ENCODE data around the gene KCNJ10. TPM values are rescaled to one million over a fixed set of nuclear protein-coding genes. Genes with fewer than 3 reads are reported as not detected.

Gene KCNJ10
- total RNA-seq, 1 donor from 2014 or later, result not detected

- Mint-ChIP-seq H3K4me1 (ENCODE audit: low read depth, unreplicated experiment) (peaks cover 9% of the 10 kb centered on the region), H3K27me3 (ENCODE audit: unreplicated experiment) (peaks cover 7% of the 10 kb centered on the region), H3K36me3 (ENCODE audit: unreplicated experiment) (no peaks in the 10 kb centered on the region), H3K9me3 (ENCODE audit: unreplicated experiment) (peaks cover 1% of the 10 kb centered on the region), H3K4me3 (ENCODE audit: unreplicated experiment) (no peak overlapping the region), H3K27ac (ENCODE audit: unreplicated experiment) (no peak overlapping the region)
- no peak for DNase-seq
- no peak for TF ChIP-seq CTCF (IDR thresholded peaks at IDR 0.05; ENCODE audit: partially characterized antibody, unreplicated experiment)
These were observed 46.6 kb upstream of the KCNJ10 start for GRCh38 chr1:160116283-160117147.

GRCh38 chr1:160115545-160116282 is 45.8 kb upstream of the KCNJ10 start, which contains the start of gene ATP1A2:
TSS of gene ATP1A2 (plus strand) at chr1:160115759. CDS start at chr1:160115862, 103 bp downstream.
- no peak for DNase-seq
- H3K4me3 Mint-ChIP-seq (ENCODE audit: unreplicated experiment), result no peak within 1 kb of the TSS
- H3K27ac Mint-ChIP-seq (ENCODE audit: unreplicated experiment), result no peak within 1 kb of the TSS
- H3K36me3 Mint-ChIP-seq (ENCODE audit: unreplicated experiment), result no peaks in the 10 kb centered on the region
- TF ChIP-seq CTCF (IDR thresholded peaks at IDR 0.05; ENCODE audit: partially characterized antibody, unreplicated experiment), result no peak
- peaks cover 9% of the 10 kb centered on the region for H3K4me1 Mint-ChIP-seq (ENCODE audit: low read depth, unreplicated experiment)
- H3K27me3 Mint-ChIP-seq (ENCODE audit: unreplicated experiment), result peaks cover 7% of the 10 kb centered on the region
- peaks cover 1% of the 10 kb centered on the region for H3K9me3 Mint-ChIP-seq (ENCODE audit: unreplicated experiment)

GRCh38 chr1:160114085-160114484 is 44.1 kb upstream of the KCNJ10 start:
- TF ChIP-seq CTCF (IDR thresholded peaks at IDR 0.05; ENCODE audit: partially characterized antibody, unreplicated experiment), result no peak
- no peak overlapping the region for H3K27ac Mint-ChIP-seq (ENCODE audit: unreplicated experiment)
- peaks cover 1% of the 10 kb centered on the region for H3K9me3 Mint-ChIP-seq (ENCODE audit: unreplicated experiment)
- H3K4me1 Mint-ChIP-seq (ENCODE audit: low read depth, unreplicated experiment), result peaks cover 9% of the 10 kb centered on the region
- no peaks in the 10 kb centered on the region for H3K36me3 Mint-ChIP-seq (ENCODE audit: unreplicated experiment)
- no peak overlapping the region for H3K4me3 Mint-ChIP-seq (ENCODE audit: unreplicated experiment)
- H3K27me3 Mint-ChIP-seq (ENCODE audit: unreplicated experiment), result peaks cover 11% of the 10 kb centered on the region
- no peak for DNase-seq

GRCh38 chr1:160113407-160113806 is 43.4 kb upstream of the KCNJ10 start:
- Mint-ChIP-seq H3K4me1 (ENCODE audit: low read depth, unreplicated experiment) (peaks cover 12% of the 10 kb centered on the region), H3K4me3 (ENCODE audit: unreplicated experiment) (no peak overlapping the region), H3K27ac (ENCODE audit: unreplicated experiment) (no peak overlapping the region), H3K36me3 (ENCODE audit: unreplicated experiment) (no peaks in the 10 kb centered on the region), H3K27me3 (ENCODE audit: unreplicated experiment) (peaks cover 11% of the 10 kb centered on the region), H3K9me3 (ENCODE audit: unreplicated experiment) (peaks cover 1% of the 10 kb centered on the region)
- no peak for TF ChIP-seq CTCF (IDR thresholded peaks at IDR 0.05; ENCODE audit: partially characterized antibody, unreplicated experiment)
- no peak for DNase-seq
